ENCODE results near the gene AUP1.

GRCh38 chr2:74481431-74481830, 48.1 kb downstream of the AUP1 start:
- TF ChIP-seq CTCF (conservative IDR thresholded peaks at IDR 0.05 in 1 of 2, IDR thresholded peaks at IDR 0.05 in 1 of 2; ENCODE audit: low read depth in 1 of 2, low read length in 2 of 2) (no peak), EZH2 (IDR thresholded peaks at IDR 0.05; ENCODE audit: low read length, missing control alignments) (no peak)
